HCT116 (cell line): ENCODE measurements around the gene TIAM2. TPM values are rescaled to one million over a fixed set of nuclear protein-coding genes. Genes with fewer than 3 reads are reported as not detected.

Experiments
- ATAC-seq: fragments of 200-7000 bp; cut with Tn5 transposase; 2 replicates; pipeline ENCODE4 v1.9.1; 2020; ENCODE audit warnings: mild to moderate bottlenecking, moderate library complexity
- BruUV-seq: library from RNA; stranded (reverse); fragments of 400-500 nt; replicated peaks from 2 replicates; lab custom pipeline; 2021; lab: Mats Ljungman, UMichigan
- CTCF ChIA-PET: fragments of 300-600 bp; sonication (Branson Sonifier 250); formaldehyde crosslinking; loops from one replicate; lab custom pipeline; 2021; ENCODE audit warnings: antibody characterized with exemption; lab: Charles Lee
- POLR2A ChIA-PET: fragments of 300-600, 350-600 bp; sonication (Branson Sonifier 250); formaldehyde crosslinking; loops from one replicate; lab custom pipeline; 2021; ENCODE audit warnings: antibody characterized with exemption; lab: Charles Lee
- RAD21 ChIA-PET, 2 experiments: fragments of 300-600 bp; sonication (Branson Sonifier 250); formaldehyde crosslinking; loops; one replicate each; lab custom pipeline; 2023; ENCODE audit warnings: low total read pairs in 2 of 2; ENCODE audit not compliant: uncharacterized antibody in 2 of 2, unreplicated experiment in 2 of 2, low non-redundant PET in 1 of 2; lab: Charles Lee
- DNase-seq: peaks from one replicate; pipeline ENCODE4 v3.0.0-alpha.2; 2010; ENCODE audit warnings: low read depth, low spot score
- H2AFZ ChIP-seq: fragments of 200-600 bp; shearing (Covaris generic), sonication (generic); 2 replicates; pipeline ENCODE4 v1.6.1; 2017; ENCODE audit warnings: low read depth, mixed run types, mixed read lengths, antibody characterized with exemption, low read length; ENCODE audit not compliant: poor library complexity, severe bottlenecking
- H3K27ac ChIP-seq: 2 replicates; pipeline ENCODE4 v1.5.1; 2012; ENCODE audit warnings: low read depth, low read length
- H3K27me3 ChIP-seq: fragments of 200-600 bp; sonication (generic); 2 replicates; pipeline ENCODE4 v1.6.1; 2016; ENCODE audit warnings: mixed run types, low read length, mixed read lengths; ENCODE audit not compliant: insufficient read depth
- H3K36me3 ChIP-seq, 2 experiments: fragments of 200-500 bp in 1 of 2; fragments of 200-600 bp in 1 of 2; sonication (Bioruptor generic) in 1 of 2; sonication (generic) in 1 of 2; 2 replicates each; pipeline versions ENCODE4 v1.5.1 to v1.6.1; 2014 to 2016; ENCODE audit warnings: low read length in 2 of 2, inconsistent platforms in 1 of 2, mixed read lengths in 1 of 2, mixed run types in 1 of 2; ENCODE audit not compliant: insufficient read depth in 2 of 2, control insufficient read depth in 1 of 2
- H3K4me1 ChIP-seq, 2 experiments: fragments of 200-600 bp in 1 of 2; sonication (generic) in 1 of 2; 2 replicates each; pipeline versions ENCODE4 v1.5.1 to v1.6.1; 2012 to 2017; ENCODE audit warnings: low read length in 2 of 2, inconsistent platforms in 1 of 2, mild to moderate bottlenecking in 1 of 2, mixed read lengths in 1 of 2, mixed run types in 1 of 2, moderate library complexity in 1 of 2; ENCODE audit not compliant: insufficient read depth in 2 of 2, control insufficient read depth in 1 of 2
- H3K4me2 ChIP-seq: fragments of 200-600 bp; sonication (generic); 2 replicates; pipeline ENCODE4 v1.6.1; 2017; ENCODE audit warnings: mixed run types, low read length, mixed read lengths
- H3K4me3 ChIP-seq, 2 experiments: fragments of 200-600 bp in 1 of 2; sonication (generic) in 1 of 2; replicated peaks in 1 of 2; 2 replicates each; pipeline ENCODE4 v1.5.1; 2011 to 2016; ENCODE audit warnings: low read length in 2 of 2, control low read depth in 1 of 2, low read depth in 1 of 2, mild to moderate bottlenecking in 1 of 2, mixed read lengths in 1 of 2, mixed run types in 1 of 2
- H3K79me2 ChIP-seq: fragments of 200-600 bp; sonication (generic); 2 replicates; pipeline ENCODE4 v1.6.1; 2017; ENCODE audit warnings: mild to moderate bottlenecking, mixed run types, low read length, moderate library complexity, mixed read lengths; ENCODE audit not compliant: insufficient read depth
- H3K9ac ChIP-seq: fragments of 200-600 bp; sonication (generic); 2 replicates; pipeline ENCODE4 v1.6.1; 2016; ENCODE audit warnings: low read length, mixed read lengths
- H3K9me2 ChIP-seq: fragments of 200-600 bp; sonication (generic), shearing (Covaris generic); 2 replicates; pipeline ENCODE4 v1.6.1; 2017; ENCODE audit warnings: mixed run types, mild to moderate bottlenecking, moderate library complexity; ENCODE audit not compliant: insufficient read depth
- H3K9me3 ChIP-seq, 2 experiments: fragments of 200-500 bp in 1 of 2; fragments of 200-600 bp in 1 of 2; sonication (Bioruptor generic) in 1 of 2; sonication (generic) in 1 of 2; 2 replicates each; pipeline ENCODE4 v1.6.1; 2014 to 2017; ENCODE audit warnings: low read length in 2 of 2, mixed read lengths in 2 of 2, inconsistent platforms in 1 of 2, low read depth in 1 of 2, mild to moderate bottlenecking in 1 of 2, mixed run types in 1 of 2, moderate library complexity in 1 of 2; ENCODE audit not compliant: control insufficient read depth in 1 of 2, insufficient read depth in 1 of 2
- H4K20me1 ChIP-seq: fragments of 200-600 bp; sonication (generic), shearing (Covaris generic); 2 replicates; pipeline ENCODE4 v1.6.1; 2017; ENCODE audit warnings: mixed run types, mild to moderate bottlenecking, moderate library complexity; ENCODE audit not compliant: insufficient read depth
- CBX3 ChIP-seq: IDR thresholded peaks from 2 replicates; pipeline ENCODE4 v1.6.1; 2012; ENCODE audit warnings: low read depth
- EGR1 ChIP-seq: IDR thresholded peaks from 2 replicates; pipeline ENCODE4 v1.6.1; 2012; ENCODE audit warnings: low read depth
- ELF1 ChIP-seq: IDR thresholded peaks from 2 replicates; pipeline ENCODE4 v1.6.1; 2012; ENCODE audit warnings: low read depth, borderline replicate concordance
- EZH2 ChIP-seq: fragments of 200-600 bp; sonication (generic); IDR thresholded peaks from 2 replicates; pipeline ENCODE4 v1.6.1; 2017; ENCODE audit warnings: antibody characterized with exemption, mixed run types
- EZH2phosphoT487 ChIP-seq: fragments of 200-600 bp; IDR thresholded peaks from 2 replicates; pipeline ENCODE4 v1.6.1; 2018; ENCODE audit warnings: antibody characterized with exemption, borderline replicate concordance
- FOSL1 ChIP-seq: IDR thresholded peaks from 2 replicates; pipeline ENCODE4 v1.6.1; 2012; ENCODE audit warnings: low read depth
- JUND ChIP-seq: IDR thresholded peaks from 2 replicates; pipeline ENCODE4 v1.6.1; 2012
- POLR2A ChIP-seq: IDR thresholded peaks from 2 replicates; pipeline ENCODE4 v1.7.0; 2011; ENCODE audit warnings: borderline replicate concordance; ENCODE audit not compliant: insufficient read depth, insufficient read length; ENCODE audit errors: extremely low read depth
- RAD21 ChIP-seq: IDR thresholded peaks from 2 replicates; pipeline ENCODE4 v1.6.1; 2012; ENCODE audit warnings: low read depth, mild to moderate bottlenecking
- REST ChIP-seq: IDR thresholded peaks from 2 replicates; pipeline ENCODE4 v1.6.1; 2012; ENCODE audit warnings: low read depth
- SP1 ChIP-seq: IDR thresholded peaks from 2 replicates; pipeline ENCODE4 v1.6.1; 2012; ENCODE audit warnings: low read depth
- ZBTB33 ChIP-seq: IDR thresholded peaks from 2 replicates; pipeline ENCODE4 v1.6.1; 2011; ENCODE audit warnings: mild to moderate bottlenecking, low read length, moderate library complexity; ENCODE audit not compliant: insufficient replicate concordance; ENCODE audit errors: extremely low read depth
- ZFX ChIP-seq: fragments of 450-650 bp; IDR thresholded peaks from 2 replicates; pipeline ENCODE4 v1.6.1; 2017
- intact Hi-C: fragments of 100-400 bp; cut with micrococcal nuclease; formaldehyde crosslinking; loops from 2 replicates; pipeline ENCODE4 v1.10.0; 2022
- total RNA-seq: library from RNA; stranded (reverse); gene quantifications from one replicate; pipeline ENCODE4 v1.2.1, GENCODE V29; 2021; ENCODE audit not compliant: unreplicated experiment
- TF ChIP-seq, protein P1 (sequence below): IDR thresholded peaks from 2 replicates; pipeline ENCODE4 v1.6.1; 2012

TIAM2 gene
- total RNA-seq, 1 experiment from 2014 or later, result 9.4 TPM

DNA sequence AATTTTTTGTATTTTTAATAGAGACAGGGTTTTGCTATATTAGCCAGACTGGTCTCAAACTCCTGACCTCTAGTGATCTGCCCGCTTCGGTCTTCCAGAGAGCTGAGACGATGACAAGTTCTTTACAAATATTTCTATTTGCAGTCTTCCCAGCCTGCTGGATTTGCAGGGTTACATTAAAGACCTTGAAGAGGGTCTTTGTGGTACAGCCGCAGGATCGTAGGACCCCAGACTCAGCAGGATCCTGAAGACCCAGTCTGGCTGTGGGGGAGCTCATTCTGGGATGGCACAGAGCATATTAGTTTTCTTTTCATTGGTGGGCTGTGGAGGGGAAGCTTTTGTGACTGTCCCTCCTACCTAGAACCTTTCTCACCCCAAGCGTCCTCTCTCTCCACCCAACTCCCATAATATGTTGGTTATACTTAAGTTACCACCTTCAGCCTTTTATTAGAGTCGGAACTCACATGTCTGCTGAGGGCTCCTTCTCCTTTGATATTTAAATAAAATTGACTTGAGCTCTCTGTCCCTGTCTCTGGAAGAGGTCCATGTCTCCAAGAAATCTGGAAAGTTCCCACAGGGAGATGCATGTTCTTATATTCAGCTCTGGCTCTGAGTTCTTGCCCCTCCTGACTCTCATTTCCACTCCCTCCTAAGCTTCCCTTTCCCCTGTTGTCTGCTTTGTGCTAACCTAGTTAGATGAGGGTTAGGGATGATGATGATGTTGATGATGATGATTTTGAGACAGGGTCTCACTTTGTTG lies 72.0 kb downstream of the TIAM2 start:
- H3K4me3 ChIP-seq, result no peak overlapping the region
- intact Hi-C loops, result no loop called here
- H3K79me2 ChIP-seq, result no peaks in the 10 kb centered on the region
- RAD21 ChIA-PET, result no interaction called here
- no peak overlapping the region for H2AFZ ChIP-seq
- no peak overlapping the region for H3K4me2 ChIP-seq
- H3K9me3 ChIP-seq, result no peaks in the 10 kb centered on the region
- TF ChIP-seq CBX3 (no peak), FOSL1 (no peak), EZH2phosphoT487 (no peak), JUND (no peak), POLR2A (no peak), EGR1 (no peak), SP1 (no peak), ZFX (no peak), EZH2 (no peak), ZBTB33 (no peak), ELF1 (no peak), RAD21 (no peak), REST (no peak)
- TF ChIP-seq, protein P1, sequence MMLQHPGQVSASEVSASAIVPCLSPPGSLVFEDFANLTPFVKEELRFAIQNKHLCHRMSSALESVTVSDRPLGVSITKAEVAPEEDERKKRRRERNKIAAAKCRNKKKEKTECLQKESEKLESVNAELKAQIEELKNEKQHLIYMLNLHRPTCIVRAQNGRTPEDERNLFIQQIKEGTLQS, result no peak
- no peaks in the 10 kb centered on the region for H3K36me3 ChIP-seq
- no peaks in the 10 kb centered on the region for H3K9me2 ChIP-seq
- no peak overlapping the region for H3K9ac ChIP-seq
- CTCF ChIA-PET, result no interaction called here
- no peak overlapping the region for H3K27ac ChIP-seq
- ATAC-seq (no peak), DNase-seq (no peak)
- H4K20me1 ChIP-seq, result no peaks in the 10 kb centered on the region
- POLR2A ChIA-PET, result no interaction called here
- peaks cover 0 to 9% of the 10 kb centered on the region in 2 experiments; a peak in 2 of 4 replicates for H3K4me1 ChIP-seq
- no peaks in the 10 kb centered on the region for H3K27me3 ChIP-seq
- BruUV-seq, result no TSS peak
